ENCODE measurements around the gene ZFP92.

The ZFP92 gene

GRCh38 chrX:153448556-153449367 is 37.5 kb downstream of the ZFP92 start:
- Histone ChIP-seq H3K27ac (no peak overlapping the region), H3K4me3 (no peak overlapping the region)

GRCh38 chrX:153449368-153450113 is 38.3 kb downstream of the ZFP92 start:
- no peak overlapping the region for H3K27ac ChIP-seq
- H3K4me3 ChIP-seq = no peak overlapping the region

GRCh38 chrX:153450114-153450948 is 39.1 kb downstream of the ZFP92 start:
- Histone ChIP-seq H3K27ac (no peak overlapping the region), H3K4me3 (no peak overlapping the region)

- Histone ChIP-seq H3K4me3 (no peak overlapping the region), H3K27ac (no peak overlapping the region)
Observed at GRCh38 chrX:153450949-153451277, 39.6 kb downstream of the ZFP92 start.

GRCh38 chrX:153454901-153455550 is 43.8 kb downstream of the ZFP92 start:
- Histone ChIP-seq H3K4me3 (no peak overlapping the region), H3K27ac (no peak overlapping the region)

GRCh38 chrX:153455571-153455970 is 44.3 kb downstream of the ZFP92 start:
- Histone ChIP-seq H3K27ac (no peak overlapping the region), H3K4me3 (no peak overlapping the region)

GRCh38 chrX:153456161-153456560 is 44.9 kb downstream of the ZFP92 start:
- Histone ChIP-seq H3K27ac (no peak overlapping the region), H3K4me3 (no peak overlapping the region)

GRCh38 chrX:153456704-153457103 is 45.4 kb downstream of the ZFP92 start:
- H3K4me3 ChIP-seq = no peak overlapping the region
- H3K27ac ChIP-seq = no peak overlapping the region

GRCh38 chrX:153457136-153457825 is 46.0 kb downstream of the ZFP92 start:
- H3K4me3 ChIP-seq = no peak overlapping the region
- no peak overlapping the region for H3K27ac ChIP-seq

GRCh38 chrX:153457827-153458466 is 46.7 kb downstream of the ZFP92 start:
- H3K27ac ChIP-seq = no peak overlapping the region
- H3K4me3 ChIP-seq = no peak overlapping the region

- Histone ChIP-seq H3K4me3 (no peak overlapping the region), H3K27ac (no peak overlapping the region)
Observed at GRCh38 chrX:153458476-153458875, 47.2 kb downstream of the ZFP92 start.

GRCh38 chrX:153459986-153460385 is 48.7 kb downstream of the ZFP92 start:
- Histone ChIP-seq H3K4me3 (no peak overlapping the region), H3K27ac (no peak overlapping the region)

GRCh38 chrX:153460826-153461225 is 49.6 kb downstream of the ZFP92 start:
- no peak overlapping the region for H3K27ac ChIP-seq
- no peak overlapping the region for H3K4me3 ChIP-seq

All from skin epidermis (tissue), 12 donors.